GM18867 (cell line): ENCODE results near the gene MROH2A.

Experiments used
- ATAC-seq: cut with Tn5 transposase; IDR thresholded peaks from one replicate; pipeline ENCODE4 v1.9.1; 2021; ENCODE audit warnings: mild to moderate bottlenecking, moderate library complexity; ENCODE audit not compliant: unreplicated experiment

The MROH2A gene

GRCh38 chr2:233818639-233819621 lies 40.8 kb downstream of the MROH2A start:
- no peak for ATAC-seq

- no peak for ATAC-seq
These were observed 42.0 kb downstream of the MROH2A start for GRCh38 chr2:233819884-233820773.

GRCh38 chr2:233820774-233821105 lies 42.6 kb downstream of the MROH2A start:
- no peak for ATAC-seq

- no peak for ATAC-seq
These were observed 43.1 kb downstream of the MROH2A start for GRCh38 chr2:233821196-233821595.

- ATAC-seq, result no peak
These were observed 43.6 kb downstream of the MROH2A start for GRCh38 chr2:233821709-233822100.

- ATAC-seq, result no peak
These were observed 44.1 kb downstream of the MROH2A start for GRCh38 chr2:233822101-233822771.

GRCh38 chr2:233822781-233823730 lies 44.9 kb downstream of the MROH2A start:
- no peak for ATAC-seq

GRCh38 chr2:233823731-233824121 lies 45.6 kb downstream of the MROH2A start:
- ATAC-seq, result no peak

- ATAC-seq, result no peak
These were observed 46.2 kb downstream of the MROH2A start for GRCh38 chr2:233824373-233824772.

GRCh38 chr2:233828546-233829192 lies 50.5 kb downstream of the MROH2A start:
- ATAC-seq, result no peak

- ATAC-seq, result no peak
These were observed 51.3 kb downstream of the MROH2A start for GRCh38 chr2:233829193-233830110.

- no peak for ATAC-seq
These were observed 52.1 kb downstream of the MROH2A start for GRCh38 chr2:233830111-233830802.

GRCh38 chr2:233831011-233831721 lies 53.0 kb downstream of the MROH2A start:
- ATAC-seq, result no peak

- ATAC-seq, result no peak
These were observed 53.7 kb downstream of the MROH2A start for GRCh38 chr2:233831861-233832260.

- ATAC-seq, result no peak
These were observed 54.3 kb downstream of the MROH2A start for GRCh38 chr2:233832414-233832813.

GRCh38 chr2:233832869-233833311 lies 54.8 kb downstream of the MROH2A start:
- no peak for ATAC-seq

- no peak for ATAC-seq
These were observed 55.2 kb downstream of the MROH2A start for GRCh38 chr2:233833345-233833744.
